Measurements from ENCODE around the gene HSCB.
"Not testable (repeated sequence)": the region's sequence is repeated elsewhere in the genome, so short reads cannot be mapped to it uniquely, and the experiment has no call there.

Gene HSCB

GRCh38 chr22:28793976-28794584, 52.2 kb downstream of the HSCB start:
- Histone ChIP-seq H3K9me3 (ENCODE audit: insufficient read depth, low read depth, low read length) (no peaks in the 10 kb centered on the region), H3K4me1 (ENCODE audit: insufficient read depth, low read length) (0 out of 2 replicates have a peak, but pooled peaks cover 3% of the 10 kb centered on the region), H3K27ac (ENCODE audit: low read length) (no peak overlapping the region), H3K4me3 (ENCODE audit: low read length) (no peak overlapping the region), H3K27me3 (ENCODE audit: insufficient read depth, low read length) (no peaks in the 10 kb centered on the region), H3K36me3 (ENCODE audit: insufficient read depth, low read depth, low read length) (peaks cover 52% of the 10 kb centered on the region), H3K9ac (ENCODE audit: low read depth, low read length) (no peak overlapping the region)

- H3K9me3 ChIP-seq (ENCODE audit: insufficient read depth, low read depth, low read length) = no peaks in the 10 kb centered on the region
- no peaks in the 10 kb centered on the region for H3K27me3 ChIP-seq (ENCODE audit: insufficient read depth, low read length)
- peaks cover 52% of the 10 kb centered on the region for H3K36me3 ChIP-seq (ENCODE audit: insufficient read depth, low read depth, low read length)
- 0 out of 2 replicates have a peak, but pooled peaks cover 3% of the 10 kb centered on the region for H3K4me1 ChIP-seq (ENCODE audit: insufficient read depth, low read length)
- no peak overlapping the region for H3K4me3 ChIP-seq (ENCODE audit: low read length)
- no peak overlapping the region for H3K27ac ChIP-seq (ENCODE audit: low read length)
- no peak overlapping the region for H3K9ac ChIP-seq (ENCODE audit: low read depth, low read length)
These were observed 53.3 kb downstream of the HSCB start for GRCh38 chr22:28795071-28795693.

- Histone ChIP-seq H3K4me1 (ENCODE audit: insufficient read depth, low read length) (0 out of 2 replicates have a peak, but pooled peaks cover 3% of the 10 kb centered on the region), H3K27me3 (ENCODE audit: insufficient read depth, low read length) (no peaks in the 10 kb centered on the region), H3K27ac (ENCODE audit: low read length) (no peak overlapping the region), H3K4me3 (ENCODE audit: low read length) (no peak overlapping the region), H3K36me3 (ENCODE audit: insufficient read depth, low read depth, low read length) (peaks cover 52% of the 10 kb centered on the region), H3K9ac (ENCODE audit: low read depth, low read length) (no peak overlapping the region), H3K9me3 (ENCODE audit: insufficient read depth, low read depth, low read length) (no peaks in the 10 kb centered on the region)
These were observed 54.4 kb downstream of the HSCB start for GRCh38 chr22:28795932-28796856.

GRCh38 chr22:28798810-28799605, 57.2 kb downstream of the HSCB start:
- Histone ChIP-seq H3K27ac (ENCODE audit: low read length) (peak overlapping the region; percentile 50), H3K4me3 (ENCODE audit: low read length) (peak overlapping the region; percentile 89), H3K9me3 (ENCODE audit: insufficient read depth, low read depth, low read length) (no peaks in the 10 kb centered on the region), H3K27me3 (ENCODE audit: insufficient read depth, low read length) (no peaks in the 10 kb centered on the region), H3K4me1 (ENCODE audit: insufficient read depth, low read length) (peaks cover 6% of the 10 kb centered on the region; the same call in 1 of the 2 replicates), H3K36me3 (ENCODE audit: insufficient read depth, low read depth, low read length) (peaks cover 49% of the 10 kb centered on the region), H3K9ac (ENCODE audit: low read depth, low read length) (peak overlapping the region; percentile 94)

GRCh38 chr22:28799606-28800307, 57.9 kb downstream of the HSCB start:
- H3K27ac ChIP-seq (ENCODE audit: low read length) = peak overlapping the region; percentile 50
- no peaks in the 10 kb centered on the region for H3K27me3 ChIP-seq (ENCODE audit: insufficient read depth, low read length)
- peak overlapping the region; percentile 94 for H3K9ac ChIP-seq (ENCODE audit: low read depth, low read length)
- peaks cover 6% of the 10 kb centered on the region; the same call in 1 of the 2 replicates for H3K4me1 ChIP-seq (ENCODE audit: insufficient read depth, low read length)
- H3K4me3 ChIP-seq (ENCODE audit: low read length) = peak overlapping the region; percentile 89
- peaks cover 42% of the 10 kb centered on the region for H3K36me3 ChIP-seq (ENCODE audit: insufficient read depth, low read depth, low read length)
- H3K9me3 ChIP-seq (ENCODE audit: insufficient read depth, low read depth, low read length) = no peaks in the 10 kb centered on the region

- H3K27me3 ChIP-seq (ENCODE audit: insufficient read depth, low read length) = no peaks in the 10 kb centered on the region
- H3K36me3 ChIP-seq (ENCODE audit: insufficient read depth, low read depth, low read length) = peaks cover 34% of the 10 kb centered on the region
- peak within 1 kb of the TSS; percentile 94 for H3K9ac ChIP-seq (ENCODE audit: low read depth, low read length)
- H3K4me1 ChIP-seq (ENCODE audit: insufficient read depth, low read length) = peaks cover 6% of the 10 kb centered on the region; the same call in 1 of the 2 replicates
- peak within 1 kb of the TSS; percentile 89 for H3K4me3 ChIP-seq (ENCODE audit: low read length)
- no peaks in the 10 kb centered on the region for H3K9me3 ChIP-seq (ENCODE audit: insufficient read depth, low read depth, low read length)
- H3K27ac ChIP-seq (ENCODE audit: low read length) = peak within 1 kb of the TSS; percentile 59
These were observed 58.6 kb downstream of the HSCB start, which contains the start of gene XBP1 for GRCh38 chr22:28800308-28801041. XBP1 (minus strand) TSS chr22:28800569.

- Histone ChIP-seq H3K4me1 (ENCODE audit: insufficient read depth, low read length) (peaks cover 6% of the 10 kb centered on the region), H3K27ac (ENCODE audit: low read length) (no peak overlapping the region), H3K4me3 (ENCODE audit: low read length) (no peak overlapping the region), H3K36me3 (ENCODE audit: insufficient read depth, low read depth, low read length) (peaks cover 19% of the 10 kb centered on the region), H3K9me3 (ENCODE audit: insufficient read depth, low read depth, low read length) (no peaks in the 10 kb centered on the region), H3K9ac (ENCODE audit: low read depth, low read length) (peak overlapping the region; percentile 46; the same call in 1 of the 2 replicates), H3K27me3 (ENCODE audit: insufficient read depth, low read length) (no peaks in the 10 kb centered on the region)
These were observed 60.2 kb downstream of the HSCB start for GRCh38 chr22:28801845-28802594.

- peak overlapping the region; percentile 46; the same call in 1 of the 2 replicates for H3K9ac ChIP-seq (ENCODE audit: low read depth, low read length)
- H3K27ac ChIP-seq (ENCODE audit: low read length) = no peak overlapping the region
- H3K4me1 ChIP-seq (ENCODE audit: insufficient read depth, low read length) = peaks cover 6% of the 10 kb centered on the region
- H3K9me3 ChIP-seq (ENCODE audit: insufficient read depth, low read depth, low read length) = no peaks in the 10 kb centered on the region
- peaks cover 13% of the 10 kb centered on the region for H3K36me3 ChIP-seq (ENCODE audit: insufficient read depth, low read depth, low read length)
- no peak overlapping the region for H3K4me3 ChIP-seq (ENCODE audit: low read length)
- no peaks in the 10 kb centered on the region for H3K27me3 ChIP-seq (ENCODE audit: insufficient read depth, low read length)
These were observed 60.8 kb downstream of the HSCB start for GRCh38 chr22:28802595-28803123.

GRCh38 chr22:28805426-28805825, 63.6 kb downstream of the HSCB start:
- not testable (repeated sequence) for H3K27ac ChIP-seq (ENCODE audit: low read length); H3K4me1 ChIP-seq (ENCODE audit: insufficient read depth, low read length); H3K9me3 ChIP-seq (ENCODE audit: insufficient read depth, low read depth, low read length); H3K9ac ChIP-seq (ENCODE audit: low read depth, low read length); H3K27me3 ChIP-seq (ENCODE audit: insufficient read depth, low read length); H3K4me3 ChIP-seq (ENCODE audit: low read length); H3K36me3 ChIP-seq (ENCODE audit: insufficient read depth, low read depth, low read length)
